NCI-H526 treated with DMSO at 0.1 percent for 48 hours (cell line): ENCODE results near the gene RABEPK.
"Not testable (repeated sequence)": the region's sequence is repeated elsewhere in the genome, so short reads cannot be mapped to it uniquely, and the experiment has no call there.

Experiments used
- DNase-seq: peaks from one replicate; lab custom pipeline; 2025; lab: John Stamatoyannopoulos, UW

The RABEPK gene

GRCh38 chr9:125246261-125246667 lies 45.9 kb downstream of the RABEPK start:
- no peak for DNase-seq

DNA sequence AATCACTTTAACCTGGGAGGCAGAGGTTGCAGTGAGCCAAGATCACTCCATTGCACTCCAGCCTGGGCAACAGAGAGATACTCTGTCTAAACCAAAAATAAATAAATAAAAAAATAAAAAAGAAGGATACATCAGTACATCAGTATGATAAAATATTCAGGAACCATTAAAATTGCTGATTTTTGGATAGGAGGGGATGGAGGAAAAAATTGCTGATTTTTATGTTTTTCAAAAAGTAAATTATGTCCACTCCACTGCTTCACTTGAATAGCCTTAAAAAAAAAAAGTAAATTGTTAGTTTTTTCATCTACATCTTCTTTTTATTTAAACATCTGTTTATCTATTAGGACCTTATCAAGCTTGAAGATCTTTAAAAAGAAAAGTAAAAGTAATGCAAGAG lies 53.9 kb downstream of the RABEPK start:
- DNase-seq: no peak

- DNase-seq: no peak
These were observed 55.5 kb downstream of the RABEPK start for GRCh38 chr9:125255781-125256391.

DNA sequence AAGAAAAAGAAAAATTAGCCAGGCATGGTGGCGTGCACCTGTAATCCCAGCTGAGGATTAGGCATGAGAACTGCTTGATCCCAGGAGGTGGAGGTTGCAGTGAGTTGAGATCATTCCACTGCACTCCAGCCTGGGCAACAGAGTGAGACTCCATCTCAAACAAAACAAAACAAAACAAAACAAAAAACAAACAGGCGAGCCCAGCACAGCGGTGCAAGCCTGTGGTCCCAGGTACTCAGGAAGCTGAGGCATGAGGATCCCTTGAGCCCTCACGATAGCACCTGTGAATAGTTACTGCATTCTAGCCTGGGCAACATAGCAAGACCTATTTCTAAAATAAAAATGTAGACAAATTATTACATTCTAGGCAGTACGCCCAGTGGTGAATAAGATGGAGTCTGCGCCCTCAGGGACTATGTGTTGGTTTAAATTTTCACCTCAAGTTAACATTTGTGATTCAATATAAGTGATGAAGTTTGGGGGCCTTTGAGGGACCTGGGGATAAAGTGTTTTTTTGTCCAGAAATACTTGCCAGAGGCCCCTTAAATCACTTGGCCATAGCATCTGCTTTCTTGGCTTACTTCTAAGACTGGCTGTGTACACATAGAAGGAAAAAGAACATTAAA lies 57.9 kb downstream of the RABEPK start:
- DNase-seq: no peak

DNA sequence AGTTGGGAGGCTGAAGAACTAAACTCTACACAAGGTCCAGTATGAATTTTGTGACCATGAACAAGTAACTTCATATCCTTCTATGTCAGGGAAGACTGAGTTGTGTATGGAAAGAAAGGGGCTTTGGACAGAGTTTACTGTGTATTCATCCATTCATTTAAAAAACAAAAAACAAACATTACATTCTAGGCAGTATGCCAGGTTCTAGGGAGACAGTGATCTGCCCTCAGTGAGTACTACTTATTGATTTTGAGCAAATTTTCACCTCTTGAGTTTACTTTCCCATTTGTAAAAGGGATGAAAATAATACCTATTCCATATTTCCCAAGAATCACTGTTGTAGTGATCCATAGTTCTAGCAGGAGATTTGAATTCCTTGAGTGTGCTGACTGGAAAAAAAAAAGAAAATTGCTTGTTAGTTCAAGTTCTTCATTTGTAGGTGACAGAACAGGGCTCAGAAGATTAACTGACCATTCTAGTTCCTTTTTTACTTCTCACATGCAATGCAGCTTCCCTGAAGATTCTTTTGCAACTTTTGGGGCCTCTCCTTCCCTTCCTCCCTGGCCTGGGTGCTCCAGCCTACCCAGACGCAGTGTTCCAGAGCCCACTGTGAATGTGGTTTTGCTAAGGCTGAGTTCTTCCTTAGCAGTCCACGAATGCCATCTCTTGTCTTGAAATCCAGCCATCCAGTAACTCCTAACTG lies 58.6 kb downstream of the RABEPK start:
- DNase-seq: no peak

DNA sequence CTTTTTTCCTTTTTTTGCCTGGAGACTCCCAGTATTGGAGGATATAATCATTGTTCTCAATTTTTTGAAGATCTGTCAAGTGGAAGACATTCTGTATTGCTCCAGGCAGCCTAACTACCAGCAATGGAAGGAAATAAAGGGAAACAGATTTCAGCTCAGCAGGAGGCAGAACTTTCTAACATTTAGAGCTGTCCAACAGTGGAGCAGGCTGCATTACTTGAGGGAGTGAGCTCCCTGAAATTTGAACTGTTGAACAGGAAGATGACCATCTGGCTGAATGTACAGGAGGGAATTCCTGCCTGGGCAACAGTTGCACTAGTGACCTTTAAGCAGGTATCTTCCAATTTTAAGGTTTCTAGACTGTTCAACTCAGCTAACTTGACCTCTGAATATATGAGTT lies 60.2 kb downstream of the RABEPK start:
- no peak for DNase-seq

DNA sequence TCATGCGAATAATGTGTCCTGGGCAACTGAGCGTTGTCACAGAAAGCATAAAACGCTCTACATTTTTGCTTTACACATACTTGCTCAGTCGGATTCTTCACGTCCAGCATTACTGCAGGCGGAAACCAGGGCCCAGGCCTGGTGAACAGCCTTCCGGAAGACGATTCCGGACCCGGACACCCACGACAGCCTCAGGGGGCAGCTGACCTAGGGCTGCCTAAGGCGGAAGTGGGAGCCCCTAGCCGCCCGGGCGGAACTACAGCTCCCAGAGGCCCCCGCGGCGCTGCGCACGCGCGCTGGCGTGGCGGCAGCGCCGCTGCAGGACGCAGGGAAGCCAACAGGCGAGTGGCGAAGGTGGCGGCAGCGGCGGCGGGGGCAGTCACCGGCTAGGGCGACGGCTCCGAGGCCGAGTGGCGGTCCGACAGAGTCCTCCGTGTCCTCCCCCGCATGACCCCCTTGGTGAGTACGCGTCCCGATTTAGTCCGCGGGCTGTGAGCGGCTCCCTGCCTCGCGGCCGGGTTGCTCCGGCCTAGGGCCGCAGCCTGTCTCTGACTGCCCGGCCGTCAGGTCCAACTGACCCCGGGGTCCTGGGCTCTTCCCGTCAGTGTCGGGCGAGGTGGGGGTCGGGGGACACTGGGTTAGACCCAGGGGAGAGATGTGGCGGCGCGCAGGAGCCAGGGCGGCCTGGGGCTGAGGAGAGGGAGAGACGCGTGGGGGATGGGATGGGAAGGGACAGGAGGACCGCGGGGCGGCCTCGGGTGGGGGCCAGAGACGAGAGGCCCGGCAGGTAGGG lies 61.4 kb downstream of the RABEPK start, which contains the start of gene GAPVD1:
Gene GAPVD1, plus strand, starts transcription at position 326 of the 793 bp plus-strand sequence. CDS start 37,096 bp downstream, outside the sequence.
- peak; percentile 55 for DNase-seq

GRCh38 chr9:125262294-125262991 lies 62.1 kb downstream of the RABEPK start:
- no peak for DNase-seq

GRCh38 chr9:125264068-125264467 lies 63.7 kb downstream of the RABEPK start:
- not testable (repeated sequence) for DNase-seq

DNA sequence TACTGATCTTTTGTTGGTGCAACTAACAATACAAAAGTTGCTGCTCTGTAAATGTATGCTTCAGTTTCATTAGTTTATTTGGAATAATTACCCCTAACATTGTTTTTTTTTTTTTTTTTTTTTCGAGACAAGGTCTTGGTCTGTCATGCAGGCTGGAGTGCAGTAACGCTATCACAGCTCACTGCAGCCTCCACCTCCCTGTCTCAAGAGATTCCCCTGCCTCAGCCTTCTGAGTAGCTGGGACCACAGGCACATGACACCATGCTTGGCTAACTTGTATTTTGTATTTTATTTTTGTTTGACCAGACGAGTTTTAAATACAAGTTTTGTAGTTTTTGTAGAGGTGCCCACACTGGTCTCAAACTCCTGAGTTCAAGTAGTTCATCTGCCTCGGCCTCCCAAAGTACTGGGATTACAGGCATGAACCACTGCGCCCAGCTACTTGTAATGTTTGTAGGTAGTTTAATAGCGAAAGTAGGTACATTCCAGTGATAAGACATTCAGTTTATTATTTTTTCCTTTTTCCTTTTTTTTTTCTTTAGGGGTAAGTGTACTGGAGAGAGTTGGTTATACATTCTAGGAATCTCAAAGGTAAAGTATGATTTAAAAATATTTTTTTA lies 68.2 kb downstream of the RABEPK start:
- DNase-seq: no peak

- no peak for DNase-seq
These were observed 68.7 kb downstream of the RABEPK start for GRCh38 chr9:125269014-125269397.

DNA sequence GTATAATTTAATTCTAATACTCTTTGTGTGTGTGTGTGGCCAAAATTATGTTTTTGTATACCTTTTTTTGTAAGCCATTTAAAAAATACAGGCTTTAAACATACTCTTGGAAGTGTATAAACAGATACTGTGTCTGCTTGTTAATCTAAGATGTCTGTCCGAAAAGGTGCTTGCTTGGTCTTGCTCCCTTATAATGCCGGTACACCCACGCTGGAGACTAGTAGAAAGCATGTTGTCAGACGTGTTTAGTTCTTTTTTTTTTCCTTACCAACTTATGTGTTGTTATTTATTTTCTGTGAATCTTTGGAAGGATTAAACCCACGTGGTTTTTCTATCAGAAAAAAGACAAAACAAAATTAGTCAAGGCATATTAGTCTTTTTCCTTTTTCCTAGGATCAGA lies 70.7 kb downstream of the RABEPK start:
- DNase-seq: no peak

GRCh38 chr9:125272697-125273096 lies 72.4 kb downstream of the RABEPK start:
- no peak for DNase-seq

DNA sequence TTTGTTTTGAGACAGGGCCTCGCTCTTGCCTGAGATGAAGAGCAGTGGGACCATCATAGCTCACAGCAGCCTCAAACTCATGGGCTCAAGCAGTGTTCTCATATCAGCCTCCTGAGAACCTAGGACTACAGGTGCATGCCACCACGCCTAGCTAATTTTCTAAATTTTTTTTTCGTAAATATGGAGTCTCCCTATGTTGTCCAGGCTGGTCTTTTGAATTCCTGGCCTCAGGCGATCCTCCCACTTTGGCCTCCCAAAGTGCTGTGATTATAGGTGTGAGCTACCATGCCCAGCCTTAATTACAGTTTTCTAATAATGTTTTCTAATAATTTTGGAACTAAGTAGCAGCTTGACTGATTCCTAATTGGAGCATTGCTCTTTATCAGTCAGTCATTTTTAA lies 76.4 kb downstream of the RABEPK start:
- no peak for DNase-seq

DNA sequence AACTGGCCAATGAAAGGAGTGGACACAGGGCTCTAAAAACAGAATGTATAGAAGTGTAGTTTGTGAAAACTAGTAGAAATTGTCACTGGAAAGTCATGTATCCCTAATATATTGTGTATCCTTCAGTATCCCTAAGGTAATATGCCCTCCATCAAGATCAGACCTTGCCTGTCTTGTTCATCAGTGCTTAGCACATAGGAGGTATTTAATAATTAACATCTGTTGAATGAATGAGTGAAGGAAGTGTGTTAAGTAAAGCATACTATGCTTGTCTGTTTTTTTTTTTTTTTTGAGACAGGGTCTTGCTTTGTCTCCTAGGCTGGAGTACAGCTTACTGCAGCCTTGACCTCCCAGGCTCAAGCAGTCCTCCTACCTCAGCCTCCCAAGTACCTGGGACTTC lies 77.1 kb downstream of the RABEPK start:
- no peak for DNase-seq

DNA sequence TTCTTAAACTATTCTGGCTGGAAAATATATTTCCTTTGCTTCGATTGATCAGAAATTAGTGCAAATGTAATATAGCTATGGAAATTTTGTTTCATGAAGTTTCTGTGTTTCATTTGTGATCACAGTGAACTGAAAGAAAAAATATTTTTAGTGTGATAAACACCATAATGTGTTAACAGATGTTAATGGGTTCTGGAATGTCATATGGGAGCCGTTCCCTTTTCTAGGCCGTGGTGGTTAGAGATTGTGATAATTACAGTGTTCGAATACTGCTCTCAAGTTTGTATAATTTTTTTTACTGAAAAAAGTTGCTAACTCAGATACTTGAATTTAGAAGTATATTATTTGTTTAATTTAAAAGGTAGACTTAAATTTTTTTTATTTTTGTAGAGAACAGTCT lies 80.6 kb downstream of the RABEPK start:
- DNase-seq: no peak
